ENCODE data around the gene ADSL. TPM values are rescaled to one million over a fixed set of nuclear protein-coding genes. Genes with fewer than 3 reads are reported as not detected.

Gene ADSL
- total RNA-seq, 1 donor = 155 TPM

GRCh38 chr22:40323681-40324171 lies 22.6 kb upstream of the ADSL start:
- Histone ChIP-seq H2AFZ (ENCODE audit: low read length) (no peak overlapping the region), H4K20me1 (ENCODE audit: insufficient read depth, low read length) (no peaks in the 10 kb centered on the region), H3K36me3 (ENCODE audit: insufficient read depth, low read length) (peaks cover 30% of the 10 kb centered on the region), H3K27ac (ENCODE audit: low read depth, low read length) (no peak overlapping the region), H3K9me3 (ENCODE audit: low read depth, low read length) (no peaks in the 10 kb centered on the region), H3K79me2 (ENCODE audit: insufficient read depth, low read length) (no peaks in the 10 kb centered on the region), H3K4me1 (ENCODE audit: insufficient read depth, low read length) (peaks cover 4% of the 10 kb centered on the region), H3K4me2 (ENCODE audit: insufficient read depth, low read length) (no peak overlapping the region), H3K4me3 (ENCODE audit: insufficient read depth, low read length) (no peak overlapping the region), H3K27me3 (ENCODE audit: insufficient read depth, low read length) (no peaks in the 10 kb centered on the region)
- TF ChIP-seq, protein P1, sequence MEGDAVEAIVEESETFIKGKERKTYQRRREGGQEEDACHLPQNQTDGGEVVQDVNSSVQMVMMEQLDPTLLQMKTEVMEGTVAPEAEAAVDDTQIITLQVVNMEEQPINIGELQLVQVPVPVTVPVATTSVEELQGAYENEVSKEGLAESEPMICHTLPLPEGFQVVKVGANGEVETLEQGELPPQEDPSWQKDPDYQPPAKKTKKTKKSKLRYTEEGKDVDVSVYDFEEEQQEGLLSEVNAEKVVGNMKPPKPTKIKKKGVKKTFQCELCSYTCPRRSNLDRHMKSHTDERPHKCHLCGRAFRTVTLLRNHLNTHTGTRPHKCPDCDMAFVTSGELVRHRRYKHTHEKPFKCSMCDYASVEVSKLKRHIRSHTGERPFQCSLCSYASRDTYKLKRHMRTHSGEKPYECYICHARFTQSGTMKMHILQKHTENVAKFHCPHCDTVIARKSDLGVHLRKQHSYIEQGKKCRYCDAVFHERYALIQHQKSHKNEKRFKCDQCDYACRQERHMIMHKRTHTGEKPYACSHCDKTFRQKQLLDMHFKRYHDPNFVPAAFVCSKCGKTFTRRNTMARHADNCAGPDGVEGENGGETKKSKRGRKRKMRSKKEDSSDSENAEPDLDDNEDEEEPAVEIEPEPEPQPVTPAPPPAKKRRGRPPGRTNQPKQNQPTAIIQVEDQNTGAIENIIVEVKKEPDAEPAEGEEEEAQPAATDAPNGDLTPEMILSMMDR (IDR thresholded peaks at IDR 0.05; ENCODE audit: extremely low read depth, low read depth, low read length) = no peak
- peak; percentile 83 for DNase-seq (ENCODE audit: insufficient read length, low spot score, missing footprints)

GRCh38 chr22:40324468-40325305 lies 21.6 kb upstream of the ADSL start:
- H3K79me2 ChIP-seq (ENCODE audit: insufficient read depth, low read length) = no peaks in the 10 kb centered on the region
- H2AFZ ChIP-seq (ENCODE audit: low read length) = no peak overlapping the region
- H3K4me1 ChIP-seq (ENCODE audit: insufficient read depth, low read length) = peaks cover 4% of the 10 kb centered on the region
- H3K4me2 ChIP-seq (ENCODE audit: insufficient read depth, low read length) = no peak overlapping the region
- no peak overlapping the region for H3K4me3 ChIP-seq (ENCODE audit: insufficient read depth, low read length)
- H3K9me3 ChIP-seq (ENCODE audit: low read depth, low read length) = no peaks in the 10 kb centered on the region
- DNase-seq (ENCODE audit: insufficient read length, low spot score, missing footprints) = no peak
- no peak overlapping the region for H3K27ac ChIP-seq (ENCODE audit: low read depth, low read length)
- H3K36me3 ChIP-seq (ENCODE audit: insufficient read depth, low read length) = peaks cover 30% of the 10 kb centered on the region
- H3K27me3 ChIP-seq (ENCODE audit: insufficient read depth, low read length) = no peaks in the 10 kb centered on the region
- TF ChIP-seq, protein P1 (IDR thresholded peaks at IDR 0.05; ENCODE audit: extremely low read depth, low read depth, low read length) = no peak
- no peaks in the 10 kb centered on the region for H4K20me1 ChIP-seq (ENCODE audit: insufficient read depth, low read length)

- Histone ChIP-seq H3K79me2 (ENCODE audit: insufficient read depth, low read length) (no peaks in the 10 kb centered on the region), H3K27me3 (ENCODE audit: insufficient read depth, low read length) (no peaks in the 10 kb centered on the region), H4K20me1 (ENCODE audit: insufficient read depth, low read length) (no peaks in the 10 kb centered on the region), H3K27ac (ENCODE audit: low read depth, low read length) (no peak overlapping the region), H3K4me3 (ENCODE audit: insufficient read depth, low read length) (no peak overlapping the region), H3K9me3 (ENCODE audit: low read depth, low read length) (no peaks in the 10 kb centered on the region), H3K36me3 (ENCODE audit: insufficient read depth, low read length) (peaks cover 34% of the 10 kb centered on the region), H2AFZ (ENCODE audit: low read length) (no peak overlapping the region), H3K4me1 (ENCODE audit: insufficient read depth, low read length) (peaks cover 4% of the 10 kb centered on the region), H3K4me2 (ENCODE audit: insufficient read depth, low read length) (no peak overlapping the region)
- no peak for DNase-seq (ENCODE audit: insufficient read length, low spot score, missing footprints)
- TF ChIP-seq, protein P1 (IDR thresholded peaks at IDR 0.05; ENCODE audit: extremely low read depth, low read depth, low read length) = no peak
Observed at GRCh38 chr22:40325315-40325714, 21.0 kb upstream of the ADSL start.

- TF ChIP-seq, protein P1 (IDR thresholded peaks at IDR 0.05; ENCODE audit: extremely low read depth, low read depth, low read length) = no peak
- Histone ChIP-seq H3K4me3 (ENCODE audit: insufficient read depth, low read length) (no peak overlapping the region), H3K9me3 (ENCODE audit: low read depth, low read length) (no peaks in the 10 kb centered on the region), H2AFZ (ENCODE audit: low read length) (no peak overlapping the region), H3K4me2 (ENCODE audit: insufficient read depth, low read length) (no peak overlapping the region), H3K36me3 (ENCODE audit: insufficient read depth, low read length) (peaks cover 22% of the 10 kb centered on the region), H3K4me1 (ENCODE audit: insufficient read depth, low read length) (peaks cover 4% of the 10 kb centered on the region), H3K79me2 (ENCODE audit: insufficient read depth, low read length) (no peaks in the 10 kb centered on the region), H3K27me3 (ENCODE audit: insufficient read depth, low read length) (no peaks in the 10 kb centered on the region), H4K20me1 (ENCODE audit: insufficient read depth, low read length) (no peaks in the 10 kb centered on the region), H3K27ac (ENCODE audit: low read depth, low read length) (no peak overlapping the region)
- no peak for DNase-seq (ENCODE audit: insufficient read length, low spot score, missing footprints)
Observed at GRCh38 chr22:40326905-40327735, 19.2 kb upstream of the ADSL start.

Measured in osteoblast (primary cell).